ENCODE measurements around the gene FBXO2. TPM values are rescaled to one million over a fixed set of nuclear protein-coding genes. Genes with fewer than 3 reads are reported as not detected.

FBXO2 gene
- total and polyA plus RNA-seq, 9 of the 15 experiments (the other 6 are each of a cell fraction or from before 2014, with no cell fraction given) = 0.04 to 1.9 (median 0.27) TPM

DNA sequence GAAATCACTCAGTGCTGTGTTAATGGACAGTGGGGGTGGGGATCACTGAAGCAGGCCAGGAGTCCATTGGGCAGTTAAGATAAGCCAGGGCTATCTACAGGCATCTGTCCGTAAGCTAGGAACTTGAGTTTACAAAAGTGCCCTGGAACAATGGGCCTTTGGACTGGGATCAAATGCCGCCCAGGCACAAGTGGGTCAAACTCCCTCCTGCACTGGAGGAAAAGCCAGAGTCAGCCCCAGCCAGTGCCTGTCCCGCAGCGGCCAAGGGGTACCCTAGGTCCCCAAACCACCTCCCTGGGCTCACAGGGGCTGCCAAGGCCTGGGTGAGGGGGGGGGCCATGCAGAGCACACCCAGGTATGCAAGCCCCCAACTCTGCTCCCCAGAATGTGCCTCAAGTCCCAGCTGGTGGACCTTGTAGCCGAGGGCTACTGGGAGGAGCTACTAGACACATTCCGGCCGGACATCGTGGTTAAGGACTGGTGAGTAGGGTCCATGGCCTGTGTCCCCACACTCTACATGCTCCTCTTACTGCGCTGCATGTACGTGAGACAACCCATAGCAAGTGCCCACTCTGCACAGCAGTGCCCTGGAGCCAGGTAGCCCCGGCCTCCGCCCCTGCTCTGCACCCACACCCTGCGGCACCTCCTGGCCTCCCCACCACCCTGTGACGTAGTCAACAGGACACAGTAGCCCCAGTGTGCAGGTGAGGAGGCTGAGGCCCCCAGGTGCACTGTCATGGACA is 17.5 kb upstream of the FBXO2 start (continued):
- TF ChIP-seq, protein P1, sequence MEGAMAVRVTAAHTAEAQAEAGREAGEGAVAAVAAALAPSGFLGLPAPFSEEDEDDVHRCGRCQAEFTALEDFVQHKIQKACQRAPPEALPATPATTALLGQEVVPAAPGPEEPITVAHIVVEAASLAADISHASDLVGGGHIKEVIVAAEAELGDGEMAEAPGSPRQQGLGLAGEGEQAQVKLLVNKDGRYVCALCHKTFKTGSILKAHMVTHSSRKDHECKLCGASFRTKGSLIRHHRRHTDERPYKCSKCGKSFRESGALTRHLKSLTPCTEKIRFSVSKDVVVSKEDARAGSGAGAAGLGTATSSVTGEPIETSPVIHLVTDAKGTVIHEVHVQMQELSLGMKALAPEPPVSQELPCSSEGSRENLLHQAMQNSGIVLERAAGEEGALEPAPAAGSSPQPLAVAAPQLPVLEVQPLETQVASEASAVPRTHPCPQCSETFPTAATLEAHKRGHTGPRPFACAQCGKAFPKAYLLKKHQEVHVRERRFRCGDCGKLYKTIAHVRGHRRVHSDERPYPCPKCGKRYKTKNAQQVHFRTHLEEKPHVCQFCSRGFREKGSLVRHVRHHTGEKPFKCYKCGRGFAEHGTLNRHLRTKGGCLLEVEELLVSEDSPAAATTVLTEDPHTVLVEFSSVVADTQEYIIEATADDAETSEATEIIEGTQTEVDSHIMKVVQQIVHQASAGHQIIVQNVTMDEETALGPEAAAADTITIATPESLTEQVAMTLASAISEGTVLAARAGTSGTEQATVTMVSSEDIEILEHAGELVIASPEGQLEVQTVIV (CRISPR knock-in tag; IDR thresholded peaks at IDR 0.05; ENCODE audit: borderline replicate concordance) = no peak
- TF ChIP-seq, protein P2, sequence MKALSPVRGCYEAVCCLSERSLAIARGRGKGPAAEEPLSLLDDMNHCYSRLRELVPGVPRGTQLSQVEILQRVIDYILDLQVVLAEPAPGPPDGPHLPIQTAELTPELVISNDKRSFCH (CRISPR knock-in tag; IDR thresholded peaks at IDR 0.05) = no peak
- TF ChIP-seq, protein P2 (tag; IDR thresholded peaks at IDR 0.05) = no peak; the same call in 1 of the 2 replicates
- TF ChIP-seq ZBTB9 (CRISPR knock-in tag; IDR thresholded peaks at IDR 0.05) = no peak
- TF ChIP-seq SMARCE1 (IDR thresholded peaks at IDR 0.05) = peak; percentile 76
- no peak for TF ChIP-seq ZNF212 (CRISPR knock-in tag; IDR thresholded peaks at IDR 0.05)
- no peak for TF ChIP-seq CUX1 (CRISPR knock-in tag; IDR thresholded peaks at IDR 0.05)
- TF ChIP-seq CEBPB (tag; IDR thresholded peaks at IDR 0.05) = no peak
- peak; percentile 67; the same call in 1 of the 2 replicates for TF ChIP-seq CC2D1A (IDR thresholded peaks at IDR 0.05)
- TF ChIP-seq NR2C1 (IDR thresholded peaks at IDR 0.05) = no peak
- 0 out of 2 replicates have a peak, but pooled peaks have one; percentile 31 for TF ChIP-seq NR2C1 (tag; IDR thresholded peaks at IDR 0.05)
- TF ChIP-seq ZSCAN32 (CRISPR knock-in tag; IDR thresholded peaks at IDR 0.05) = no peak
- TF ChIP-seq HINFP (tag; conservative IDR thresholded peaks at IDR 0.05; ENCODE audit: low read depth) = no peak
- no peak for TF ChIP-seq STAG1 (CRISPR knock-in tag; IDR thresholded peaks at IDR 0.05; ENCODE audit: borderline replicate concordance)
- no peak for TF ChIP-seq CHD1 (IDR thresholded peaks at IDR 0.05; ENCODE audit: low read length)
- peak; percentile 48; the same call in 1 of the 2 replicates for TF ChIP-seq SP1 (CRISPR knock-in tag; IDR thresholded peaks at IDR 0.05)
- peak; percentile 96 for TF ChIP-seq TCF3 (CRISPR knock-in tag; IDR thresholded peaks at IDR 0.05)

Data from K562 (cell line).